ENCODE measurements around the gene RASSF4. TPM values are rescaled to one million over a fixed set of nuclear protein-coding genes. Genes with fewer than 3 reads are reported as not detected.

RASSF4 gene
- total RNA-seq, 2 donors from 2014 or later: 48.9 to 71.5 TPM

GRCh38 chr10:44991571-44991970, 32.0 kb downstream of the RASSF4 start:
- DNase-seq: no peak
- intact Hi-C loops (cut with DNase I): no loop called here
- peak in 1 of 2 donors; percentile 4 for ATAC-seq

DNA sequence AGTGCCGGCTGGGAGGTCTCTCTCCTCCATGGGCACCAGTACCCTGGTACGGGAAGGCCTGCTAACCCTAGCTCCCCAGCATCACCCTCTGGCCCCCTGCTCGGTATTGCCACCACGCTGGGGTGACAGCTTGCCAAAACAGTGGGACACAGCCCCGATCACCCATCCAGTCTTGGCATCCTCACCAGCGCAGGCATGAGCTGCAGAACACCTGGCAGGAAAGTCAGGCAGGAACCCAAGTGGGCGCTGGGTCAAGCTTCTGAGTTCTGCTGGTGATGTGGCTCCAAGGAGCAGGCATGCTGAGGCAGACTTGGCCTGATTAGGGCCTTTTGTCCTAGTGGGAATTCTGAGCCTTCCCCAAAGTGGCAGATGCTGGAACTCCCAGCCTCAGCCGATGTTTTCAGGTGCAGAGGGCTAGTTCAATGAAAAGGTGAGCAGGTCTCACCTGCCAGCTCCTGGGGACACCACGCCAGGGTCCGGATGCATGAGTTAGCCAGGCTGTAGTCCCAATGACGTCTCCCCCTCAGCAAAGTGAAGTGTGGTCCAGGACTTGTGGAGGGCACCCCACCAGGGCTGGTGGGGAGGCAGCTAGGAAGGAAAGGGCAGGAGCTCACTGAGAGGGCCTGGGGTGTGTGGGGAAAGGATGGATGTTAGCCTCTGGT, 32.6 kb downstream of the RASSF4 start:
- intact Hi-C loops (cut with DNase I): no loop called here
- ATAC-seq: no peak

DNA sequence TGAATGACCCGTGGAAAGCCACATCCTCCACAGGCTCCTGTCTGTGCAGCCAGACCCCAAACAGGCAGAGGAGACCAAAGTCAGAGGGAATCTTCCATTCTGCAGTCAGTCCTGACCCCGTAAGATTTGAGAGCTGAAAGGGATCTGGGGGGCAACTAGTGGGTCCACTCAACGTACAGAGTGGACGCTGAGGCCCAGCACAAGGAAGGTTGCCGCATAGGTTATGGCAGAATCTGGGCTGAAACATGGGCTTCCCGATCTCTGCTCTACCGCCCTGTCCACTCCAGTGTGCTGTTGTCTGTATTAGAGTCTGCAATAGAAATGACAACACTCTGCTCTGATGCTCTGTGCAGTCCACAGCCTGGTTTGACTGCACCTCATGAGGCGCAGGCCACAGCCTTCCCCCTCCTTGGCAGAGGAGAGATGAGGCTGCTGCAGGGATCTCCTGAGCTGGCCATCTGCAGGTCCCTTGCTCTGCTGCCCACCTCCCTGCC, 33.2 kb downstream of the RASSF4 start:
- ATAC-seq: no peak
- DNase-seq: no peak
- intact Hi-C loops (cut with DNase I): no loop called here

More for the DNA sequence above, 32.6 kb downstream of the RASSF4 start:
- DNase-seq: no peak

GRCh38 chr10:44993226-44993921, 33.8 kb downstream of the RASSF4 start:
- intact Hi-C loops (cut with DNase I): no loop called here
- ATAC-seq (no peak), DNase-seq (no peak)

- DNase-seq: no peak
- no peak for ATAC-seq
- intact Hi-C loops (cut with DNase I): no loop called here
These were observed 34.5 kb downstream of the RASSF4 start for GRCh38 chr10:44993922-44994751.

GRCh38 chr10:44994752-44995530, 35.3 kb downstream of the RASSF4 start:
- ATAC-seq (no peak), DNase-seq (no peak)
- intact Hi-C loops (cut with DNase I): no loop called here

DNA sequence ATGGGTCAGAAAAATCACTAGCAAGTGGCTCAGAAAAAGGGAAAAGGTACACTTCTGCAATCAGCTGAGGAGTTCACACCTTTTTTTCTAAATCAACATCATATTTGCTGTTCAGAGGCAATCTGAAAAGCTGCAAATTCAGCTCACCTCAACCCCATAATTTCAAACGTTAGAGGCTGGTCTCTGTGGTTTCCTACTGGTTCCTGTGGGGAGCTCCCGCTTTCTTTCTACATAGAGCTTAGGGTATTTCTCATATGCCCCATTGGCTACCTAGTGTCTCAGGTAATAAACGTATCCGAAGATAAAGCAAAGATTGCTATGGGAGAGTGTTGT, 35.9 kb downstream of the RASSF4 start:
- intact Hi-C loops (cut with DNase I): no loop called here
- ATAC-seq (no peak), DNase-seq (no peak)

DNA sequence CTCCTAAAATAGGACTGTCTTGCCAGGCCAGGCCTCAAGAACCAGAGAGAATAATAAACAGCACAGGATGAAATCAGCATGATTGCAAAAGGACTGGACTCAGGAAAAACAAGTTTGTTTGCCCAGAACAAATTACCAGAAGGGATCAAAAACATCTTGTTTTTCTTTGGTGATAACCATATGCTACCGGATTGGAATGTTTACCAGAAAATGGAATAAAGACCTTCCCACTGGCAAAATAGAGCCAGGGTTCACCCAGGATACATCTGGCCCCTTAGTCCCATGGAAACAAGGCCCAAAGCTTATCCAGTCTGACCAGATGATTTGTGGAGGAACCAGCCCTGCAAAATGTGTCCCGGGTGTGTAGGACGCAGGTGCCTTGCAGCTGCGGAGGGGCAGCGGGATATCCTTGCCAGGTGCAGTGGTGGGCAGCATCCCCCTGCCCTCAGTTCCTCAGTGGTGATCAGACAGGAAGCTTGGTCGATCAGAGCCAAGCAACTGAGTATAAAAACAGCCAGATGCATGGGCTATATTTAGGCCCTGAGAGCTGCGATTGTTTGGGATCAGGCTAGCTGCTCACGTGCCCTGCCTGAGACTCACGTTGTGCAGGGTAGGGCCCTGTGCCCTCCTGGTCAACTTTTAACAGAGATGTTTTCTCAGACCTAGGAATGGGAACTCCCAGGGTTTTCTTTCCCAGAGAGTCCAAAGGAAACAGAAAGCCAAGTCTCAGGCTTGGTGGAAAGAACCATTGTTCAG, 36.5 kb downstream of the RASSF4 start:
- ATAC-seq (peak; percentile 46 to 58), DNase-seq (peak; percentile 72)
- intact Hi-C loops (cut with DNase I): no loop called here

GRCh38 chr10:44997105-44997748, 37.6 kb downstream of the RASSF4 start:
- no peak for ATAC-seq
- intact Hi-C loops (cut with DNase I): no loop called here
- no peak for DNase-seq

DNA sequence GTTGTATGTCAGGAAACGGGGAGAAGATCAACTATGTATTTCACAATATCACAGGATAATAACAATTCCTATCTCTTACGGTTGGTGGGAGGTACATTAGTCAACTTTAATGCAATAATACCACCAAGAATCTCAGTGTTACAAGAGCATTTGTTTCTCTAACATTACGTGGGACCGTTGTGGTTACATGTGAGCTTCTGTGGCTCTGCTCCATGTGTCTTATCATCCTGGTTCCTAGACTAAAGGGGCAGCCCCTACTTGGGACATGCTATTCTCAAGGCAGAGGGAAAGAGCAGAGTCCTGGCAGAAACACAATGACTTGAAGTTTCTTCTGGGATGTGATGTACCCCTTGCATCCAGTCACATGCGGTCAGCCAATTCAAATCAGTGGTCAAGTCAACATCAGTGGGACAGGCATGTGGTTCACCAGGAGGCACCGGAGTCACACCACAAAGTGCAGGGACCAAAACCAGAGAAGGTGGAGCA, 38.6 kb downstream of the RASSF4 start:
- DNase-seq (no peak), ATAC-seq (no peak)
- intact Hi-C loops (cut with DNase I): no loop called here

DNA sequence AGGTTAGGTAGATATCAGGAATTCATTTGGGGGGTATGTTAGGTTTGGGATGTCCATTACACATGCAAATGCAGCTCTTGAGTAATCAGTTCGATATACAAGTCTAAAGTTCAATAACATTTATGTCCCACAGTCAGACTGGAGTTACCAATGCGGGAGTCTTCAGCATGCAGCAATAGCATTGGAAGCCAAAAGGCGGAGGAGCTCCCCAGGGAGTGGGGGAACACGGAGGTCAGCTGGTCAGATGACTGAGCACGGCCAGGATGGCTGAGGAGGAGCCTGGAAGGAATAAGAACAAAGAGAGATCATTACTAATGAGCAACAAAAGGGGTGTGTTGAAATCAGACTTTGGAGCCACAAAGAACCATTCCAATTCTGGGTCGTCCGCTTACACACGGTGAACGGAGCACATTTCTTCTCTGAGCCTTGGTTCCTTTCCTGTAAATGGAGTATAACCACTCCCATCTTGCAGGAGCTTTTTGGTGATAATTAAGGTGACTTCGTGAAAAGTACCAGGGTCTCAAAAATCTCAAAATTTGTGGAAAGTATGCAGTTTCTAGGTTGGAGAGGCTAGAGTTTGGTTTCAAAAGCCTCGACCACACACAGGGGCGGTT, 40.6 kb downstream of the RASSF4 start:
- peak; percentile 46 to 54 for ATAC-seq
- peak; percentile 89 for DNase-seq
- intact Hi-C loops (cut with DNase I): no loop called here

- intact Hi-C loops (cut with DNase I): no loop called here
- DNase-seq: peak; percentile 77
- peak; percentile 76 to 86 for ATAC-seq
These were observed 41.3 kb downstream of the RASSF4 start, which contains the start of gene ZNF22 for GRCh38 chr10:45000752-45001380. TSS of gene ZNF22 (plus strand) at chr10:45000923. CDS start at chr10:45003369, 2,446 bp downstream.

DNA sequence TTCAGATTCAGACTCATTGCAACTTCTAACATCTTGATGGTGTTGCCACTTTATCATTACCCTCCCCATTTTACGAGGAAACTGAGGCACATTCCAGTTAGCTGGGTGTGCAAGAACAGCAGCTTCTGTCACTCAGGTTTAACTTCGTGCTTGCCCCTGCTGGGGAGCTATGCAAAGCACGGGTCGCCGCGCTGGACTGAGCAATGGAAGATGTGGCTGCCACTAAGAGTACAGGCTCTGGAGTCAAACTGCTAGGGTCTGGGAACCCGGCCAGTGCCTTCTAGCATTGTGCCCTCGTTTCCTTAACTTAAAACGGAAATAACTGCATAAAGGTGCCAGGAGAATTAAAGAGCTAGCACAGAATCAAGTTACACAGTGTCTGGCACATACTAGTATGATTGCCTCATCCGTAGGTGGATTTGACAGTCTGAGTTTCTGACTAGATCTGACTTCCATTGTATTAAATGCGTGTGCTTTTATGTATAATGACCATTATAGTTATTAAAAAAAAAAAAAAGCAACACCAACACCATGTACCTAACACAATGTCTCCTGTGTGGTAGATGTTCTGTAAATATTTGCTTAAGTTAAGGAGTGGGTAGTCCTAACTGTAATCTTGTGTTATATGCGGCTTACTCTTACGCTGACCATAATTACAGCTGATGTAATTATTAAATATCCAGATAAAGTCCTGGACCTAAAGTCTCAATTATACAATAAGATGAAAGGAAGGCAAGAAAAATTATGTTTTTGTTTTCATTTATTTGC, 42.0 kb downstream of the RASSF4 start:
- DNase-seq (peak; percentile 83), ATAC-seq (peak; percentile 53 to 70)
- intact Hi-C loops (cut with DNase I): no loop called here

DNA sequence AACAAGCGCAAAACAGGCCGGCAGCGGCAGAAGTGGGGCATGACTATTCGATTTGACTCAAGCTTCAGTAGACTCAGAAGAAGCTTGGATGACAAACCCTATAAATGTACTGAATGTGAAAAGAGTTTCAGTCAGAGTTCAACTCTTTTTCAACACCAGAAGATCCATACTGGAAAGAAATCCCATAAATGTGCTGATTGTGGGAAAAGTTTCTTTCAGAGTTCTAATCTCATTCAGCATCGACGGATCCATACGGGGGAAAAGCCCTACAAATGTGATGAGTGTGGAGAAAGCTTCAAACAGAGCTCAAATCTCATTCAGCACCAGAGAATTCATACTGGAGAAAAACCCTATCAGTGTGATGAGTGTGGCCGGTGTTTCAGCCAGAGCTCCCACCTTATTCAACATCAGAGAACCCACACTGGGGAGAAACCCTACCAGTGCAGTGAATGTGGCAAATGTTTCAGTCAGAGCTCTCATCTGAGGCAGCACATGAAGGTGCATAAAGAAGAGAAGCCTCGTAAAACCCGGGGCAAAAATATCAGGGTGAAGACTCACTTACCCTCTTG, 43.9 kb downstream of the RASSF4 start:
- DNase-seq: no peak
- intact Hi-C loops (cut with DNase I): no loop called here
- ATAC-seq: no peak

GRCh38 chr10:45004661-45005060, 45.1 kb downstream of the RASSF4 start:
- ATAC-seq: no peak
- no peak for DNase-seq
- intact Hi-C loops (cut with DNase I): no loop called here

- DNase-seq: no peak
- intact Hi-C loops (cut with DNase I): no loop called here
- no peak for ATAC-seq
These were observed 45.7 kb downstream of the RASSF4 start for GRCh38 chr10:45005284-45005683.

All from left cardiac atrium (tissue), 4 donors.